GM21825 (cell line): Measurements from ENCODE around the gene ENKD1.
A peak's percentile ranks its signal among the peaks of the same experiment; 100 is the strongest.
"Not testable (repeated sequence)": the region's sequence is repeated elsewhere in the genome, so short reads cannot be mapped to it uniquely, and the experiment has no call there.

ENCODE experiments used
- ATAC-seq: cut with Tn5 transposase; IDR thresholded peaks from one replicate; pipeline ENCODE4 v1.9.1; 2021; ENCODE audit warnings: mild to moderate bottlenecking, moderate library complexity; ENCODE audit not compliant: unreplicated experiment

The ENKD1 gene

GRCh38 chr16:67666559-67667452, at the start of gene ENKD1, which contains the start of gene C16orf86:
Gene ENKD1 (minus strand): TSS chr16:67666750. CDS start chr16:67666442, 308 bp downstream.
Gene C16orf86 (plus strand): TSS chr16:67666814. CDS start chr16:67666971, 157 bp downstream.
- peak; percentile 47 for ATAC-seq

GRCh38 chr16:67716097-67716496, 49.5 kb upstream of the ENKD1 start:
- no peak for ATAC-seq

- ATAC-seq = no peak
Observed at GRCh38 chr16:67714522-67714921, 48.0 kb upstream of the ENKD1 start.

GRCh38 chr16:67713647-67714273, 47.2 kb upstream of the ENKD1 start:
- ATAC-seq = no peak

GRCh38 chr16:67710607-67711006, 44.1 kb upstream of the ENKD1 start:
- no peak for ATAC-seq

- ATAC-seq = no peak
Observed at GRCh38 chr16:67709050-67709449, 42.5 kb upstream of the ENKD1 start.

- no peak for ATAC-seq
Observed at GRCh38 chr16:67708368-67708771, 41.8 kb upstream of the ENKD1 start.

- ATAC-seq = no peak
Observed at GRCh38 chr16:67707790-67708189, 41.2 kb upstream of the ENKD1 start.

- ATAC-seq = no peak
Observed at GRCh38 chr16:67707210-67707609, 40.7 kb upstream of the ENKD1 start.

GRCh38 chr16:67704110-67704509, 37.6 kb upstream of the ENKD1 start:
- ATAC-seq = no peak

- no peak for ATAC-seq
Observed at GRCh38 chr16:67703626-67704025, 37.1 kb upstream of the ENKD1 start.

GRCh38 chr16:67702130-67702529, 35.6 kb upstream of the ENKD1 start:
- no peak for ATAC-seq

GRCh38 chr16:67701420-67701819, 34.9 kb upstream of the ENKD1 start:
- ATAC-seq = no peak

GRCh38 chr16:67699265-67699664, 32.7 kb upstream of the ENKD1 start:
- ATAC-seq = no peak

GRCh38 chr16:67697422-67698185, 31.1 kb upstream of the ENKD1 start:
- ATAC-seq = no peak

- ATAC-seq = no peak
Observed at GRCh38 chr16:67694611-67695010, 28.1 kb upstream of the ENKD1 start.

GRCh38 chr16:67693517-67694285, 27.2 kb upstream of the ENKD1 start:
- ATAC-seq = not testable (repeated sequence)

GRCh38 chr16:67685388-67686112, 19.0 kb upstream of the ENKD1 start:
- ATAC-seq = no peak

GRCh38 chr16:67683767-67684166, 17.2 kb upstream of the ENKD1 start:
- no peak for ATAC-seq
